K562 (cell line): ENCODE data around the gene SLC4A1. TPM values are rescaled to one million over a fixed set of nuclear protein-coding genes. Genes with fewer than 3 reads are reported as not detected.

Experiments used
- ATAC-seq: fragments of 200-7000 bp; cut with Tn5 transposase; 3 replicates; pipeline ENCODE4 v1.9.1; 2020; ENCODE audit warnings: moderate library complexity
- BruUV-seq: library from RNA; stranded (reverse); fragments of 400-500 nt; replicated peaks from 2 replicates; lab custom pipeline; 2021; lab: Mats Ljungman, UMichigan
- CTCF ChIA-PET: fragments of 300-600 bp; formaldehyde crosslinking; extraction: SDS; loops from one replicate; lab custom pipeline; 2021; ENCODE audit warnings: low intra/inter-chr PET ratio; lab: Yijun Ruan, JAX
- POLR2A ChIA-PET: fragments of 300-600, 350-650 bp; sonication (Branson Sonifier 250); formaldehyde crosslinking; extraction: SDS; loops from one replicate; lab custom pipeline; 2021; ENCODE audit warnings: antibody characterized with exemption, inconsistent platforms; lab: Yijun Ruan, JAX
- DNase-seq, 4 experiments: peaks; one replicate each; pipeline versions ENCODE4 v3.0.0 to v3.0.0-alpha.2; 2011 to 2018; ENCODE audit warnings: low spot score in 3 of 4, mixed read lengths in 3 of 4; ENCODE audit errors: extremely low read depth in 1 of 4
- FAIRE-seq: peaks from 2 replicates; lab custom pipeline; 2011; peaks lifted over from hg19 to GRCh38; lab: Jason Lieb, UNC
- H2AFZ ChIP-seq: 2 replicates; pipeline ENCODE4 v1.6.0; 2011; ENCODE audit warnings: low read depth, low read length, control low read depth, inconsistent platforms
- H3K27ac ChIP-seq: fragments of 200-600 bp; 3 replicates; pipeline ENCODE4 v1.8.0; 2011; ENCODE audit warnings: low read depth, mild to moderate bottlenecking, control low read depth, inconsistent platforms, low read length, moderate library complexity, mixed read lengths; ENCODE audit errors: extremely low read depth
- H3K27me3 ChIP-seq, 2 experiments: fragments of 300-600 bp in 1 of 2; 2 replicates in 1 of 2; 3 replicates in 1 of 2; pipeline versions ENCODE4 v1.6.0 to v1.8.0; 2011; ENCODE audit warnings: inconsistent platforms in 2 of 2, low read length in 2 of 2, mild to moderate bottlenecking in 1 of 2, mixed read lengths in 1 of 2, moderate library complexity in 1 of 2; ENCODE audit not compliant: control insufficient read depth in 2 of 2, insufficient read depth in 2 of 2
- H3K36me3 ChIP-seq: fragments of 300-600 bp; 3 replicates; pipeline ENCODE4 v1.8.0; 2011; ENCODE audit warnings: mild to moderate bottlenecking, low read length, inconsistent platforms; ENCODE audit not compliant: control insufficient read depth, insufficient read depth
- H3K4me1 ChIP-seq, 2 experiments: fragments of 200-600 bp in 1 of 2; replicated peaks in 1 of 2; 2 replicates in 1 of 2; 3 replicates in 1 of 2; pipeline versions ENCODE4 v1.5.1 to v1.8.0; 2011; ENCODE audit warnings: inconsistent platforms in 2 of 2, low read length in 2 of 2, mild to moderate bottlenecking in 1 of 2, mixed read lengths in 1 of 2, moderate library complexity in 1 of 2; ENCODE audit not compliant: control insufficient read depth in 2 of 2, insufficient read depth in 2 of 2
- H3K4me2 ChIP-seq: 2 replicates; pipeline ENCODE4 v1.6.1; 2011; ENCODE audit warnings: low read length, control low read depth, inconsistent platforms, mixed read lengths; ENCODE audit not compliant: insufficient read depth
- H3K4me3 ChIP-seq: fragments of 200-600 bp; sonication (generic), shearing (Covaris generic); 2 replicates; pipeline ENCODE4 v1.5.1; 2016; ENCODE audit warnings: control low read depth, inconsistent platforms
- H3K79me2 ChIP-seq: fragments of 200-600 bp; 3 replicates; pipeline ENCODE4 v1.8.0; 2011; ENCODE audit warnings: low read length, inconsistent platforms; ENCODE audit not compliant: control insufficient read depth, insufficient read depth
- H3K9ac ChIP-seq, 2 experiments: 2 replicates each; pipeline versions ENCODE4 v1.6.0 to v1.6.1; 2011; ENCODE audit warnings: low read depth in 2 of 2, low read length in 2 of 2, control low read depth in 1 of 2, inconsistent platforms in 1 of 2, mild to moderate bottlenecking in 1 of 2, mixed read lengths in 1 of 2; ENCODE audit not compliant: insufficient read depth in 1 of 2
- H3K9me1 ChIP-seq: one replicate; pipeline ENCODE4 v1.6.0; 2011; ENCODE audit warnings: inconsistent platforms, mild to moderate bottlenecking, low read length, moderate library complexity; ENCODE audit not compliant: control insufficient read depth, insufficient read depth
- H3K9me3 ChIP-seq: replicated peaks from 2 replicates; pipeline ENCODE4 v1.5.1; 2011; ENCODE audit warnings: low read depth, low read length, inconsistent platforms; ENCODE audit not compliant: control insufficient read depth, insufficient read depth
- H4K20me1 ChIP-seq: replicated peaks from 2 replicates; pipeline ENCODE4 v1.6.1; 2011; ENCODE audit warnings: low read length, inconsistent platforms, mixed read lengths; ENCODE audit not compliant: control insufficient read depth, insufficient read depth
- BCL6 ChIP-seq: fragments of 250-450 bp; sonication (Bioruptor Pico); IDR thresholded peaks from 2 replicates; pipeline ENCODE4 v1.4.0; 2020
- CXXC5 ChIP-seq: fragments of 250-450 bp; sonication (Bioruptor Pico); IDR thresholded peaks from 2 replicates; pipeline ENCODE4 v1.8.0; 2022; ENCODE audit warnings: inconsistent platforms, mild to moderate bottlenecking, moderate library complexity
- ELF4 ChIP-seq: fragments of 450-650 bp; formaldehyde crosslinking; IDR thresholded peaks from 2 replicates; pipeline ENCODE4 v1.4.0; 2022; ENCODE audit warnings: missing genetic modification characterization
- ETV1 ChIP-seq: fragments of 450-650 bp; conservative IDR thresholded peaks from 2 replicates; pipeline ENCODE4 v1.6.1; 2016; ENCODE audit warnings: missing genetic modification characterization, control low read depth, low read depth, missing compliant biosample characterization
- FOXP1 ChIP-seq: sonication (generic); formaldehyde crosslinking; IDR thresholded peaks from 2 replicates; pipeline ENCODE4 v1.8.0; 2022; ENCODE audit warnings: mild to moderate bottlenecking, missing genetic modification reagents
- GABPB1 ChIP-seq: sonication (generic); formaldehyde crosslinking; IDR thresholded peaks from 2 replicates; pipeline ENCODE4 v1.8.0; 2022; ENCODE audit warnings: mild to moderate bottlenecking, missing genetic modification reagents
- HIVEP1 ChIP-seq: fragments of 250-450 bp; sonication (Bioruptor Pico); IDR thresholded peaks from 2 replicates; pipeline ENCODE4 v1.4.0; 2020; ENCODE audit warnings: mild to moderate bottlenecking
- KAT7 ChIP-seq: sonication (generic); formaldehyde crosslinking; IDR thresholded peaks from 2 replicates; pipeline ENCODE4 v1.8.0; 2022; ENCODE audit warnings: missing genetic modification reagents, mild to moderate bottlenecking, borderline replicate concordance
- KDM5B ChIP-seq: fragments of 200-600 bp; sonication (generic); IDR thresholded peaks from 2 replicates; pipeline ENCODE4 v1.6.1; 2012; ENCODE audit warnings: low read depth, mild to moderate bottlenecking, moderate library complexity, low read length, control low read depth, inconsistent platforms; ENCODE audit not compliant: insufficient replicate concordance
- MEIS2 ChIP-seq: fragments of 450-650 bp; IDR thresholded peaks from 2 replicates; pipeline ENCODE4 v1.6.1; 2014; ENCODE audit warnings: mild to moderate bottlenecking; ENCODE audit not compliant: partially characterized antibody
- NFXL1 ChIP-seq: fragments of 450-650 bp; formaldehyde crosslinking; IDR thresholded peaks from 2 replicates; pipeline ENCODE4 v1.4.0; 2021; ENCODE audit warnings: mild to moderate bottlenecking
- PHF8 ChIP-seq: fragments of 200-600 bp; sonication (generic); IDR thresholded peaks from 2 replicates; pipeline ENCODE4 v1.6.1; 2012; ENCODE audit warnings: mixed run types, mild to moderate bottlenecking, inconsistent platforms, low read length, moderate library complexity, borderline replicate concordance
- POU5F1 ChIP-seq: fragments of 150-350 bp; IDR thresholded peaks from 2 replicates; pipeline ENCODE4 v1.6.1; 2014; ENCODE audit warnings: borderline replicate concordance, low read length, low read depth, mild to moderate bottlenecking; ENCODE audit not compliant: partially characterized antibody
- SLC30A9 ChIP-seq: fragments of 250-450 bp; sonication (Bioruptor Pico); IDR thresholded peaks from 2 replicates; pipeline ENCODE4 v1.8.0; 2022; ENCODE audit warnings: mild to moderate bottlenecking, moderate library complexity
- SMAD4 ChIP-seq: fragments of 250-450 bp; sonication (Bioruptor Pico); conservative IDR thresholded peaks from 2 replicates; pipeline ENCODE4 v1.8.0; 2021; ENCODE audit warnings: inconsistent platforms, mild to moderate bottlenecking, moderate library complexity
- SRSF7 ChIP-seq: fragments of 200-400 bp; formaldehyde crosslinking; optimal IDR thresholded peaks from 2 replicates; pipeline ENCODE3; 2017; ENCODE audit warnings: mild to moderate bottlenecking, low read depth, low read length
- TAF15 ChIP-seq: fragments of 200-400 bp; formaldehyde crosslinking; IDR thresholded peaks from 2 replicates; pipeline ENCODE4 v1.6.1; 2017; ENCODE audit warnings: mild to moderate bottlenecking, low read depth, low read length, moderate library complexity
- TOE1 ChIP-seq, 2 experiments: fragments of 450-650 bp in 1 of 2; sonication (generic) in 1 of 2; formaldehyde crosslinking in 1 of 2; IDR thresholded peaks; 2 replicates each; pipeline versions ENCODE4 v1.7.1 to v1.8.0; 2016 to 2022; ENCODE audit warnings: borderline replicate concordance in 2 of 2, mild to moderate bottlenecking in 2 of 2, antibody characterized with exemption in 1 of 2, inconsistent platforms in 1 of 2, low read depth in 1 of 2, missing genetic modification reagents in 1 of 2, moderate library complexity in 1 of 2
- ZFP1 ChIP-seq: fragments of 450-650 bp; formaldehyde crosslinking; IDR thresholded peaks from 2 replicates; pipeline ENCODE4 v1.4.0; 2020; ENCODE audit warnings: mild to moderate bottlenecking, mixed read lengths
- WGBS: fragments of 100-300 bp; shearing (Covaris generic); methylation state at CpG from one replicate; pipeline ENCODE4 v1.1.6; 2016; ENCODE audit warnings: low coverage, mixed read lengths; ENCODE audit not compliant: insufficient coverage; ENCODE audit errors: missing lambda C conversion rate; 5-methylcytosine and 5-hydroxymethylcytosine counted together
- in situ Hi-C: fragments of 300-500 bp; cut with MboI; formaldehyde crosslinking; loops from 4 replicates; pipeline ENCODE4 v1.15.0; 2018; ENCODE audit warnings: inconsistent platforms, mixed read lengths
- intact Hi-C: fragments of 100-400 bp; cut with micrococcal nuclease; formaldehyde crosslinking; loops from 2 replicates; pipeline ENCODE4 v1.14.2; 2022
- polyA plus RNA-seq, 8 experiments: library from polyadenylated mRNA; depleted of rRNA in 4 of 8; stranded (reverse) in 5 of 8; unstranded in 3 of 8; fragments of >200 nt; fragmentation: Nextera tagmentation in 2 of 8; fragmentation: Illumina TruSeq in 1 of 8; extraction: Ambion mirVana in 2 of 8; extraction: Trizol in 1 of 8; gene quantifications; 2 replicates each; pipeline versions ENCODE4 v1.2.1 to v1.2.3, GENCODE V29; 2011 to 2014; ENCODE audit warnings: inconsistent platforms in 1 of 8, missing spikeins in 1 of 8
- total RNA-seq, 7 experiments: library from RNA; depleted of rRNA in 6 of 7; stranded (reverse); fragments of >200 nt in 6 of 7; fragmentation: Illumina TruSeq in 2 of 7; extraction: Trizol in 2 of 7; gene quantifications; 2 replicates each; pipeline versions ENCODE4 v1.2.1 to v1.2.3, GENCODE V29; 2011 to 2021; ENCODE audit warnings: low replicate concordance in 1 of 7
- TF ChIP-seq, protein P1 (sequence below): fragments of 250-450 bp; sonication (Bioruptor Pico); IDR thresholded peaks from 2 replicates; pipeline ENCODE4 v1.9.0; 2021; ENCODE audit warnings: mild to moderate bottlenecking

SLC4A1 gene
- total and polyA plus RNA-seq, 9 of the 15 experiments (the other 6 are each of a cell fraction or from before 2014, with no cell fraction given) = 0.14 to 1.00 (median 0.53) TPM

- TF ChIP-seq POU5F1 (no peak), CXXC5 (CRISPR knock-in tag) (no peak), KAT7 (CRISPR knock-in tag) (no peak), MEIS2 (no peak), ELF4 (CRISPR knock-in tag) (no peak)
These were observed 65.2 kb downstream of the SLC4A1 start (continued) for GRCh38 chr17:44202756-44203155.

DNA sequence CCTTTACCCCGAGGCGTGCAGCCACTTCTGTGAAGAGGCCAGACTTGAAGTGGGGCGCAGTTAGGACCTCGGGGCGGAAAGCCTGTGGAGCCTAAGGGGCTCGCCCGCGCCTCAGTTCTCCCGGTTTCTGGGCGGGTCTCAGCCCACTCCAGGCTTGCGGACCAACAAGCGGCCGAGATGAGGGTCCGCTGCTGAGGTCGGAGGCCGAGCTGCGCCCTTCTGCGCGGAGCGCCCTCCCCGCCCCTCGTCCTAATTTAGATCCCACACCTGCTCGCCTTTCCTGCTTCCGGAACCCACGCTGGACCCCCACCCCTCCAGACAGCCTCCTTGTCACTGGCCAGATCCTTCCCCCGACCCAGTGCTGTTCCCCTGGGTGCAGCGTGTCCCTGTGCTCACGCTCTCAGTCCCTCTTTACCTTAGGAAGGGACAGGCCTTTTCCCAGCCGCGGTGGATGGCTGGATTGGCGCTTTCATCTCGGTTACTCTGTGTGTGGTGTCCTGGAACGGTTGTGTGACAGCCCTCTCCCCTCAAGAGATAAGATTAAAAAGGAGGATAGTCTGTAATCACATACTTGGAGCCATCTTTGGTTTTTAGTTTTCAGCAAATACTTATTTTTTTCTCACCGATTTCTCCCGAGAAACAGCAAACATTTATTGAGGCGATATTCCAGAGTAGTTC is 67.3 kb downstream of the SLC4A1 start:
- H3K4me1 ChIP-seq = peaks cover 40% of the 10 kb centered on the region in 2 experiments
- BruUV-seq = TSS peak; percentile 88
- in situ Hi-C loops = loop anchor here (5.0 kb wide), 1 partner anchor 317 kb away; no protein-coding TSS in a partner anchor
- 7% methylated on average over 34 of the region's 36 CpGs for WGBS
- ATAC-seq (peak; percentile 7), FAIRE-seq (peak; percentile 86), DNase-seq (peak in 1 of 4 experiments; percentile 42)
- H3K9me3 ChIP-seq = no peaks in the 10 kb centered on the region
- H3K9ac ChIP-seq = peak overlapping the region; percentile 80 to 98
- H2AFZ ChIP-seq = peak overlapping the region; percentile 82
- ChIA-PET CTCF (no interaction called here), POLR2A (interaction anchor here (1.0 to 1.3 kb wide), 3 partner anchors 10 to 126 kb away, joined by 3 read pairs; partner anchors contain the start of gene TMUB2)
- peaks cover 22% of the 10 kb centered on the region; the same call in 2 of the 3 replicates for H3K36me3 ChIP-seq
- H3K4me2 ChIP-seq = peak overlapping the region; percentile 72
- H3K79me2 ChIP-seq = peaks cover 24% of the 10 kb centered on the region
- no peaks in the 10 kb centered on the region for H3K27me3 ChIP-seq
- intact Hi-C loops = no loop called here
- no peaks in the 10 kb centered on the region; the same call in 1 of the 2 replicates for H4K20me1 ChIP-seq
- peak overlapping the region; percentile 79 for H3K4me3 ChIP-seq
- H3K27ac ChIP-seq = peak overlapping the region; percentile 91
- H3K9me1 ChIP-seq = no peaks in the 10 kb centered on the region
- TF ChIP-seq FOXP1 (CRISPR knock-in tag) (no peak), KDM5B (peak; percentile 67), BCL6 (no peak), TAF15 (no peak), SMAD4 (CRISPR knock-in tag) (0 out of 2 replicates have a peak, but pooled peaks have one; percentile 13), SRSF7 (no peak), NFXL1 (no peak), TOE1 (IDR thresholded peaks at IDR 0.05; ENCODE audit: borderline replicate concordance) (peak; percentile 47; the same call in 1 of the 2 replicates), TOE1 (CRISPR knock-in tag; IDR thresholded peaks at IDR 0.05; ENCODE audit: borderline replicate concordance, low read depth) (no peak), ZFP1 (no peak), ETV1 (tag) (0 out of 2 replicates have a peak, but pooled peaks have one; percentile 8), PHF8 (peak; percentile 84), HIVEP1 (CRISPR knock-in tag) (no peak), SLC30A9 (CRISPR knock-in tag) (no peak), GABPB1 (CRISPR knock-in tag) (peak; percentile 64; the same call in 1 of the 2 replicates)
- TF ChIP-seq, protein P1, sequence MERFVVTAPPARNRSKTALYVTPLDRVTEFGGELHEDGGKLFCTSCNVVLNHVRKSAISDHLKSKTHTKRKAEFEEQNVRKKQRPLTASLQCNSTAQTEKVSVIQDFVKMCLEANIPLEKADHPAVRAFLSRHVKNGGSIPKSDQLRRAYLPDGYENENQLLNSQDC (CRISPR knock-in tag) = no peak
